Fibroblast of lung (primary cell): ENCODE results near the gene DCAF10. TPM values are rescaled to one million over a fixed set of nuclear protein-coding genes. Genes with fewer than 3 reads are reported as not detected.

Experiments used
- DNase-seq, 2 donors: peaks; one replicate each; pipeline versions ENCODE4 v3.0.0 to v3.0.0-alpha.2; 2010; ENCODE audit warnings: low read depth in 2 of 2
- H2AFZ ChIP-seq: 2 replicates; pipeline ENCODE4 v1.5.1; 2012; ENCODE audit warnings: low read length, control low read depth, inconsistent platforms
- H3K27ac ChIP-seq: 2 replicates; pipeline ENCODE4 v1.5.1; 2011; ENCODE audit warnings: low read length, control low read depth; ENCODE audit not compliant: insufficient read depth
- H3K27me3 ChIP-seq: 2 replicates; pipeline ENCODE4 v1.5.1; 2011; ENCODE audit warnings: mild to moderate bottlenecking, low read length; ENCODE audit not compliant: control insufficient read depth, insufficient read depth
- H3K36me3 ChIP-seq: 2 replicates; pipeline ENCODE4 v1.5.1; 2011; ENCODE audit warnings: low read length; ENCODE audit not compliant: control insufficient read depth, insufficient read depth
- H3K4me1 ChIP-seq: 2 replicates; pipeline ENCODE4 v1.5.1; 2011; ENCODE audit warnings: low read length; ENCODE audit not compliant: control insufficient read depth, insufficient read depth; ENCODE audit errors: extremely low read depth
- H3K4me2 ChIP-seq: 2 replicates; pipeline ENCODE4 v1.5.1; 2011; ENCODE audit warnings: low read length, control low read depth; ENCODE audit not compliant: insufficient read depth; ENCODE audit errors: extremely low read depth
- H3K4me3 ChIP-seq, 4 experiments: fragments of 200-600 bp in 1 of 4; sonication (generic) in 1 of 4; replicated peaks in 1 of 4; 2 replicates each; pipeline ENCODE4 v1.5.1; 2011 to 2016; ENCODE audit warnings: low read length in 4 of 4, low read depth in 3 of 4, mild to moderate bottlenecking in 3 of 4, control low read depth in 2 of 4, inconsistent platforms in 1 of 4, mixed read lengths in 1 of 4; ENCODE audit not compliant: insufficient read depth in 1 of 4; ENCODE audit errors: control extremely low read depth in 1 of 4
- H3K79me2 ChIP-seq: 2 replicates; pipeline ENCODE4 v1.5.1; 2012; ENCODE audit warnings: mild to moderate bottlenecking, low read length, inconsistent platforms; ENCODE audit not compliant: control insufficient read depth, insufficient read depth
- H3K9ac ChIP-seq: 2 replicates; pipeline ENCODE4 v1.5.1; 2011; ENCODE audit warnings: mild to moderate bottlenecking, low read length, control low read depth; ENCODE audit not compliant: insufficient read depth
- H3K9me3 ChIP-seq: 2 replicates; pipeline ENCODE4 v1.5.1; 2012; ENCODE audit warnings: low read depth, low read length; ENCODE audit not compliant: control insufficient read depth, insufficient read depth
- H4K20me1 ChIP-seq: 2 replicates; pipeline ENCODE4 v1.5.1; 2011; ENCODE audit warnings: low read length; ENCODE audit not compliant: control insufficient read depth, insufficient read depth; ENCODE audit errors: extremely low read depth
- EZH2 ChIP-seq: IDR thresholded peaks from 2 replicates; pipeline ENCODE4 v1.5.1; 2012; ENCODE audit warnings: low read length, control low read depth, mild to moderate bottlenecking; ENCODE audit errors: missing control alignments
- polyA plus RNA-seq, 2 donors: library from polyadenylated mRNA; depleted of rRNA in 1 of 2; stranded (reverse) in 1 of 2; unstranded in 1 of 2; fragments of >200 nt; gene quantifications; 2 replicates each; pipeline ENCODE4 v1.2.1, GENCODE V29; 2011 to 2012; ENCODE audit warnings: missing spikeins in 1 of 2
- total RNA-seq: library from RNA; depleted of rRNA; stranded (reverse); fragments of >200 nt; gene quantifications from 2 replicates; pipeline ENCODE4 v1.2.1, GENCODE V29; 2014
- TF ChIP-seq, protein P1 (sequence below), 2 donors: IDR thresholded peaks in 1 of 2; conservative IDR thresholded peaks in 1 of 2; 1 replicate in 1 of 2; 2 replicates in 1 of 2; pipeline ENCODE4 v1.5.1; 2011 to 2012; ENCODE audit warnings: low read length in 2 of 2, control low read depth in 1 of 2, inconsistent platforms in 1 of 2, low read depth in 1 of 2, mild to moderate bottlenecking in 1 of 2

The DCAF10 gene
- total and polyA plus RNA-seq, 2 donors (not counting 1 experiment from before 2014, with no cell fraction given) = 26.6 to 33.5 TPM

- no peaks in the 10 kb centered on the region for H3K36me3 ChIP-seq
- H3K27ac ChIP-seq = no peak overlapping the region
- TF ChIP-seq, protein P1, sequence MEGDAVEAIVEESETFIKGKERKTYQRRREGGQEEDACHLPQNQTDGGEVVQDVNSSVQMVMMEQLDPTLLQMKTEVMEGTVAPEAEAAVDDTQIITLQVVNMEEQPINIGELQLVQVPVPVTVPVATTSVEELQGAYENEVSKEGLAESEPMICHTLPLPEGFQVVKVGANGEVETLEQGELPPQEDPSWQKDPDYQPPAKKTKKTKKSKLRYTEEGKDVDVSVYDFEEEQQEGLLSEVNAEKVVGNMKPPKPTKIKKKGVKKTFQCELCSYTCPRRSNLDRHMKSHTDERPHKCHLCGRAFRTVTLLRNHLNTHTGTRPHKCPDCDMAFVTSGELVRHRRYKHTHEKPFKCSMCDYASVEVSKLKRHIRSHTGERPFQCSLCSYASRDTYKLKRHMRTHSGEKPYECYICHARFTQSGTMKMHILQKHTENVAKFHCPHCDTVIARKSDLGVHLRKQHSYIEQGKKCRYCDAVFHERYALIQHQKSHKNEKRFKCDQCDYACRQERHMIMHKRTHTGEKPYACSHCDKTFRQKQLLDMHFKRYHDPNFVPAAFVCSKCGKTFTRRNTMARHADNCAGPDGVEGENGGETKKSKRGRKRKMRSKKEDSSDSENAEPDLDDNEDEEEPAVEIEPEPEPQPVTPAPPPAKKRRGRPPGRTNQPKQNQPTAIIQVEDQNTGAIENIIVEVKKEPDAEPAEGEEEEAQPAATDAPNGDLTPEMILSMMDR (conservative IDR thresholded peaks at IDR 0.05 in 1 of 2, IDR thresholded peaks at IDR 0.05 in 1 of 2; ENCODE audit: low read depth in 1 of 2, low read length in 2 of 2) = no peak
- no peak for TF ChIP-seq EZH2
- no peaks in the 10 kb centered on the region for H3K27me3 ChIP-seq
- H3K4me1 ChIP-seq = no peaks in the 10 kb centered on the region
- H3K9me3 ChIP-seq = no peaks in the 10 kb centered on the region
- no peak overlapping the region for H2AFZ ChIP-seq
- DNase-seq = no peak
- H3K4me3 ChIP-seq = no peak overlapping the region
- H4K20me1 ChIP-seq = no peaks in the 10 kb centered on the region
- no peak overlapping the region for H3K4me2 ChIP-seq
- no peaks in the 10 kb centered on the region for H3K79me2 ChIP-seq
- H3K9ac ChIP-seq = no peak overlapping the region
Observed at GRCh38 chr9:37870081-37870798, 69.6 kb downstream of the DCAF10 start.

GRCh38 chr9:37870799-37871176 lies 70.2 kb downstream of the DCAF10 start:
- Histone ChIP-seq H3K4me3 (no peak overlapping the region), H3K9ac (no peak overlapping the region), H3K36me3 (no peaks in the 10 kb centered on the region), H3K4me2 (no peak overlapping the region), H3K4me1 (no peaks in the 10 kb centered on the region), H3K9me3 (no peaks in the 10 kb centered on the region), H4K20me1 (no peaks in the 10 kb centered on the region), H3K79me2 (no peaks in the 10 kb centered on the region), H3K27ac (no peak overlapping the region), H2AFZ (no peak overlapping the region), H3K27me3 (no peaks in the 10 kb centered on the region)
- TF ChIP-seq, protein P1 (conservative IDR thresholded peaks at IDR 0.05 in 1 of 2, IDR thresholded peaks at IDR 0.05 in 1 of 2; ENCODE audit: low read depth in 1 of 2, low read length in 2 of 2) = no peak
- TF ChIP-seq EZH2 = no peak
- DNase-seq = no peak

GRCh38 chr9:37873955-37874354 lies 73.4 kb downstream of the DCAF10 start:
- Histone ChIP-seq H3K9ac (no peak overlapping the region), H4K20me1 (no peaks in the 10 kb centered on the region), H3K79me2 (no peaks in the 10 kb centered on the region), H3K4me1 (no peaks in the 10 kb centered on the region), H2AFZ (no peak overlapping the region), H3K9me3 (no peaks in the 10 kb centered on the region), H3K27ac (no peak overlapping the region), H3K4me2 (no peak overlapping the region), H3K36me3 (no peaks in the 10 kb centered on the region), H3K4me3 (no peak overlapping the region), H3K27me3 (no peaks in the 10 kb centered on the region)
- no peak for DNase-seq
- no peak for TF ChIP-seq EZH2
- TF ChIP-seq, protein P1 (conservative IDR thresholded peaks at IDR 0.05 in 1 of 2, IDR thresholded peaks at IDR 0.05 in 1 of 2; ENCODE audit: low read depth in 1 of 2, low read length in 2 of 2) = no peak
